ENCODE results near the gene GRK3. TPM values are rescaled to one million over a fixed set of nuclear protein-coding genes. Genes with fewer than 3 reads are reported as not detected.
"Not testable (repeated sequence)": the region's sequence is repeated elsewhere in the genome, so short reads cannot be mapped to it uniquely, and the experiment has no call there.

GRK3 gene
- total RNA-seq, 4 donors from 2014 or later, result 8.2 to 12.9 (median 10.2) TPM

DNA sequence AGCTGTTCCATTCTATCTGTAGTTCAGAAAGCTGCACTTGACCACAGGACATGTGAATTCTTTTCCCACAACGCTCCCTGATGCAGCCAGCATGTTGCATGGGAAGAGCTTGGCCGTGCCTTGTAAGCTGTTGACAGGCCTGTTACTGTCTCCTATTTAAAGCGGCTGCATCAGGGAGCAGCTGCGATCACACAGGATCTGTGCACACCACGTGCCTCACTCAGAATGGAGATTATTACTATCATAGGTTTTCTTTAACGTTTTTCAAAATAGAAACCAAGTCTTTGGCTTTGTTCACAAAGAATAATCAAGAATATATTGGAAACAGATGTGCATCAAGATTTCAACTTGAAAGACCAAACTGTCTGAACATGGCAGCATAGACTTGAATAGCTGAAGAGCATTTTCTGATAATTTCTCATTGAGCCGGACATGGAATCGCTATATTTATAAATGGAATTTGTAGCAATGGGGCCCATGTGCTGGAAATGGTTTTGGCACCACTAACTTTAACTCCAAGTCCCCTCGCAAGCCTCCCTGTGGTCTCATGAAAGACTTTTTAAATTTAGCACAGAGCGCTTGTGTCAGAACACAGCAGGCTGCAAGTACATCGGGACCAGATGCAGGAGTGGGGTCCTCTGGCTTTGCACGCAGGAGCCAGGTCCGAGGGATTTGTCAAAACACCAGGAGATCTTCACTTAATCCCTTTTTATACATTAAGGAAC, 136.7 kb downstream of the GRK3 start:
- TF ChIP-seq, protein P1, sequence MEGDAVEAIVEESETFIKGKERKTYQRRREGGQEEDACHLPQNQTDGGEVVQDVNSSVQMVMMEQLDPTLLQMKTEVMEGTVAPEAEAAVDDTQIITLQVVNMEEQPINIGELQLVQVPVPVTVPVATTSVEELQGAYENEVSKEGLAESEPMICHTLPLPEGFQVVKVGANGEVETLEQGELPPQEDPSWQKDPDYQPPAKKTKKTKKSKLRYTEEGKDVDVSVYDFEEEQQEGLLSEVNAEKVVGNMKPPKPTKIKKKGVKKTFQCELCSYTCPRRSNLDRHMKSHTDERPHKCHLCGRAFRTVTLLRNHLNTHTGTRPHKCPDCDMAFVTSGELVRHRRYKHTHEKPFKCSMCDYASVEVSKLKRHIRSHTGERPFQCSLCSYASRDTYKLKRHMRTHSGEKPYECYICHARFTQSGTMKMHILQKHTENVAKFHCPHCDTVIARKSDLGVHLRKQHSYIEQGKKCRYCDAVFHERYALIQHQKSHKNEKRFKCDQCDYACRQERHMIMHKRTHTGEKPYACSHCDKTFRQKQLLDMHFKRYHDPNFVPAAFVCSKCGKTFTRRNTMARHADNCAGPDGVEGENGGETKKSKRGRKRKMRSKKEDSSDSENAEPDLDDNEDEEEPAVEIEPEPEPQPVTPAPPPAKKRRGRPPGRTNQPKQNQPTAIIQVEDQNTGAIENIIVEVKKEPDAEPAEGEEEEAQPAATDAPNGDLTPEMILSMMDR (IDR thresholded peaks at IDR 0.05), result no peak
- TF ChIP-seq POLR2A (IDR thresholded peaks at IDR 0.05) (no peak), EP300 (IDR thresholded peaks at IDR 0.05) (no peak)
- H3K4me1 ChIP-seq, result peaks cover 0 to 13% (median 4%) of the 10 kb centered on the region in 4 donors
- WGBS, 2 donors, result 57% methylated on average over 13 of the region's 13 CpGs
- peaks cover 0 to 3% (median 0%) of the 10 kb centered on the region in 3 donors for H3K36me3 ChIP-seq
- DNase-seq (ENCODE audit: low spot score in 2 of 2), result peak in 1 of 2 donors; percentile 9
- H3K4me3 ChIP-seq, result no peak overlapping the region
- H3K27ac ChIP-seq, result no peak overlapping the region
- no peaks in the 10 kb centered on the region for H3K27me3 ChIP-seq
- H3K9me3 ChIP-seq, result no peaks in the 10 kb centered on the region

DNA sequence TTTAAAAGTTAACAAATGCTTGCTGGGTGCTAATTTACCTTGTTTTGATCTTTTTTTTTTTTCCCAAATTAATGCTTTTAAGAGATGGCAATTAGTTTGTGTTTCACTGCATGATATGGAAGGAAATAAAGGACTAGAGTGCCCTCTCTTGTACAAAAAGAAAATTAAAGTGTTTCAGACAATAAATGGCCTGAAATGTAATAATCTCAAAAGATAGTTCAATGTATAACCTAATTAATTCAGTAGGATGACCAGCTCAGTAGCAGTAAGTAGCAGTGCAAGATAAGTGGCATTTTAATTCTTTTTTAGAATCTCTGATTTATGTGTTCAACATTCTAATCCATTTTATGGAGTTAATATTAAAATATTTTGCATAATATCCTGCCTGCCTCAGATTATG, 137.6 kb downstream of the GRK3 start:
- Histone ChIP-seq H3K4me3 (no peak overlapping the region), H3K36me3 (peaks cover 0 to 7% (median 0%) of the 10 kb centered on the region in 3 donors), H3K4me1 (peaks cover 0 to 13% (median 2%) of the 10 kb centered on the region in 4 donors), H3K27ac (no peak overlapping the region), H3K27me3 (no peaks in the 10 kb centered on the region), H3K9me3 (no peaks in the 10 kb centered on the region)
- DNase-seq (ENCODE audit: low spot score in 2 of 2), result no peak
- TF ChIP-seq, protein P1 (IDR thresholded peaks at IDR 0.05), result peak in 4 of 5 experiments; percentile 21 to 58 (median 42)
- TF ChIP-seq EP300 (IDR thresholded peaks at IDR 0.05), result no peak

DNA sequence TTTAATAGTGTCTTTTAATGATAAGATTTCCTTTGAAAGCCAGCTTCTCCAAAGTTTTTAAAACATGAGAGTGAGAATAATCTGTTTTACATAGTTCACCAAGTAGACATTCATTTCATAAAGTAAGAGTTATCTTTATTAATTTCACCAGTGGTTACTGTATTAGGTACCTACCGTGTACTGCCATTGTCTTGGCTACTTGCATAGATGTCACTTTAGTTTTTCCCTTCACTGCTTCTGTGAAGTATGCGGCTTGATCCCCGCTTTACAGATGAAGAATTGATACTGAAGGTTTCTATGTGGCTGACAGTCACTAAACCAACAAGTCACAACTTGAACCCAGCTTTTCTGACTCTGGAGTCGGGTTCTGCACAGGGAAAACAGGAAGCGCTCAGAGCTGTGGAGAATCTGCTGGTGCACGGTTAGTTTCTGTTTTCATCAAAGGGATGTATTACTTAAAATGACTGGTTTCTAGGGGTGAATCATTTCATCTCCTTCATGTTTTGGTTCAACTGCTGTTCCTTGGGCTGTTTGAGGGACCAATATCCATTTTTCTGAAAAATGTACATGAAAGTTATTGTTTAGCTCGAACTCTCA, 138.2 kb downstream of the GRK3 start:
- DNase-seq (ENCODE audit: low spot score in 2 of 2), result no peak
- peaks cover 0 to 11% (median 0%) of the 10 kb centered on the region in 3 donors for H3K36me3 ChIP-seq
- no peak for TF ChIP-seq POLR2A (IDR thresholded peaks at IDR 0.05)
- TF ChIP-seq, protein P1 (IDR thresholded peaks at IDR 0.05), result no peak
- no peak for TF ChIP-seq EP300 (IDR thresholded peaks at IDR 0.05)
- no peaks in the 10 kb centered on the region for H3K9me3 ChIP-seq
- no peak overlapping the region for H3K27ac ChIP-seq
- H3K4me3 ChIP-seq, result no peak overlapping the region
- H3K4me1 ChIP-seq, result peaks cover 0 to 8% (median 0%) of the 10 kb centered on the region in 4 donors
- H3K27me3 ChIP-seq, result no peaks in the 10 kb centered on the region
- WGBS, 2 donors, result 88% methylated on average over 7 of the region's 7 CpGs

DNA sequence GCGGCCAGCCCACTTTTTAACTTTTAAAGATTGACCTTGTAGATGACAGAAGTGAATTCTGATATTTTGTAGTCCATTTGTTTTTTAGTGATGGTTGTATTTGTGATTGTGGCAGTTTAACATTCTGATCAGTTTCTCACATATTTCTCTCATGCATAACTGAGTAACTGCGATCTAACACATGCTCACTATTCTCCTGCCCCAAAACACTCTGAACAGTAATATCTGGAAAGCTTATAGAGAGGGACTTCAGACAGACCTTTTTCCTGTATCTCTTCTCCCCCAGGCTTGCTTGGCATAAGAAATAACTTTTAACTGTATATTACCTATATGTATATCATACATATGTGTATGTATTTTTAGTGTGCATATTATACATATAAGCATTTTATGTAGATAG, 140.2 kb downstream of the GRK3 start:
- Histone ChIP-seq H3K4me3 (no peak overlapping the region), H3K4me1 (peaks cover 0 to 7% (median 0%) of the 10 kb centered on the region in 4 donors), H3K36me3 (peaks cover 0 to 16% (median 0%) of the 10 kb centered on the region in 3 donors), H3K9me3 (no peaks in the 10 kb centered on the region), H3K27ac (no peak overlapping the region), H3K27me3 (no peaks in the 10 kb centered on the region)
- DNase-seq (ENCODE audit: low spot score in 2 of 2), result no peak
- TF ChIP-seq, protein P1 (IDR thresholded peaks at IDR 0.05), result no peak
- TF ChIP-seq POLR2A (IDR thresholded peaks at IDR 0.05), result no peak
- no peak for TF ChIP-seq EP300 (IDR thresholded peaks at IDR 0.05)
- 98% methylated on average over 2 of the region's 2 CpGs for WGBS, 2 donors

DNA sequence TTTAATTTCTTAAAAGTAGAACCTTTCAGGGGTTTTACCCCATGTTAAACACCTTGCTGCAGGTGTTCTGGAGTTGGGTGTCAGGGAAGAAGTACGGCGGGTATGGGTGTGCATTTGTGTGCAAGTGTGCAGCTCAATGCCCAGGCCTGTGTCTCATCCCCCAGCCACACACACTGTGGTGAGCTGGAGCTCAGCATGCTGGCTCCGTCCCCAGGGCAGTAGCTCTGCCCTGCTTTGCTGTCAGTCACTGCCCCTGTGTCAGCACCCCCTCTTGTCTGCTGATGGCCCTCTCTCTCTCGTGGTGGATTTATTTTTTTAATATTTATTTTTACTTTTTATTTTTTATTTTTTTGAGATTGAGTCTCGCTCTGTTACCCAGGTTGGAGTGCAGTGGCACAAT, 141.7 kb downstream of the GRK3 start:
- 82 to 89% methylated on average over 5 of the region's 5 CpGs for WGBS, 2 donors
- Histone ChIP-seq H3K9me3 (no peaks in the 10 kb centered on the region), H3K4me1 (peaks cover 0 to 7% (median 0%) of the 10 kb centered on the region in 4 donors), H3K27me3 (no peaks in the 10 kb centered on the region), H3K36me3 (peaks cover 0 to 18% (median 0%) of the 10 kb centered on the region in 3 donors), H3K27ac (no peak overlapping the region), H3K4me3 (no peak overlapping the region)
- DNase-seq (ENCODE audit: low spot score in 2 of 2), result no peak
- TF ChIP-seq POLR2A (IDR thresholded peaks at IDR 0.05), result no peak
- TF ChIP-seq EP300 (IDR thresholded peaks at IDR 0.05), result no peak
- TF ChIP-seq, protein P1 (IDR thresholded peaks at IDR 0.05), result no peak

DNA sequence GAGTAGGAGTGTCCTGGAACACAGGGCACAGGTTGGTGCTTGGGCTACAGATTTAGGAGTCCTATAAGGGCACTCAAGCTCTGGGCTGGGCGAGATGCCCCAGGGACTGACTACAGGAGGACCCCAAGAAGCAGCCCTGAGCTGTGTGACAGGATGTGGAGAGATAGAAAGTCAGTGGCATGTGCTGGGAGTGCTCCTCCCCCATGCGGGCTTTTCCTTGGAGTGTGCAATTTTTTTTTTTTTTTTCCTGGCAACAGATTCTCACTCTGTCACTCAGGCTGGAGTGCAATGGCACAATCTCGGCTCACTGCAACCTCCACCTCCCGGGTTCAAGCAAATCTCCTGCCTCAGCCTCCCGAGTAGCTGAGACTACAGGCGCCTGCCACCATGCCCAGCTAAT, 144.0 kb downstream of the GRK3 start:
- H3K36me3 ChIP-seq, result peaks cover 0 to 26% (median 0%) of the 10 kb centered on the region in 3 donors
- not testable (repeated sequence) for H3K4me3 ChIP-seq; H3K9me3 ChIP-seq; DNase-seq (ENCODE audit: low spot score in 2 of 2); H3K4me1 ChIP-seq; H3K27ac ChIP-seq; H3K27me3 ChIP-seq
- 90 to 95% methylated on average over 6 of the region's 6 CpGs for WGBS, 2 donors
